ENCODE results near the gene TSPYL6. TPM values are rescaled to one million over a fixed set of nuclear protein-coding genes. Genes with fewer than 3 reads are reported as not detected.

Gene TSPYL6
- polyA plus RNA-seq, 1 of the 3 experiments (the other 2 are of a cell fraction) = not detected

DNA sequence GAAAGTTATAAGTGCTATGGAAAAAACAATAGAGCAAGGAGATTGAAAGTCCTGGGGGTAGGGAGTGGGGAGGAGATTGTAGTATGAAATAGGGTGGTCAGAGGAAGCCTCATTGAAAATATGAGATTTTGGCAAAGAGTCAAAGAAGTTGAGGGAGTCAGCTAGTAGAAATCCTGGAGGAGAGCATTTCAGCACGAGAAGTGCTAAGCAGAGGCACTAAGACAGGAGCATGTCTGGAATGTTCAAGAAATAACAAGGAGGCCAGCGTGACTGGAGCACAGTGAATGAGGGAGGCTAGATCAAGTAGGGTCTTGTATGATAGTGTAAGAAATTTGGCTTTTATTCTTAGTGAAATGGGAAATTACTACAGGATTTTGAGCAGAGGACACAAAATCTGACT lies 2.1 kb upstream of the TSPYL6 start:
- Histone ChIP-seq H3K9me2 (no peaks in the 10 kb centered on the region), H3K4me2 (no peak overlapping the region), H3K27ac (ENCODE audit: low read depth in 2 of 2, low read length in 1 of 2) (no peak overlapping the region), H3K9ac (no peak overlapping the region), H3K9me3 (no peaks in the 10 kb centered on the region), H3K4me3 (ENCODE audit: low read depth in 2 of 2, low read length in 1 of 2) (no peak overlapping the region), H2AFZ (ENCODE audit: low read depth) (no peak overlapping the region), H3K4me1 (ENCODE audit: control insufficient read depth in 1 of 2, insufficient read depth in 2 of 2, low read depth in 1 of 2, low read length in 1 of 2) (peaks cover 0 to 3% of the 10 kb centered on the region in 2 experiments; a peak in 2 of 4 replicates), H3K27me3 (ENCODE audit: insufficient read depth) (no peaks in the 10 kb centered on the region), H3K79me2 (ENCODE audit: insufficient read depth) (no peaks in the 10 kb centered on the region), H3F3A (replicated peaks; ENCODE audit: insufficient read depth) (peaks cover 6% of the 10 kb centered on the region), H4K20me1 (ENCODE audit: insufficient read depth) (no peaks in the 10 kb centered on the region), H3K36me3 (replicated peaks in 1 of 2; ENCODE audit: control insufficient read depth in 1 of 2, insufficient read depth in 2 of 2, low read length in 1 of 2) (no peaks in the 10 kb centered on the region)
- WGBS (ENCODE audit: low lambda C conversion rate) = 38% methylated on average over 2 of the region's 2 CpGs
- DNase-seq = no peak
- TF ChIP-seq ZBTB33 (IDR thresholded peaks at IDR 0.05; ENCODE audit: borderline replicate concordance, low read depth) (no peak), TEAD4 (IDR thresholded peaks at IDR 0.05; ENCODE audit: borderline replicate concordance, insufficient read depth) (no peak), EP300 (IDR thresholded peaks at IDR 0.05; ENCODE audit: borderline replicate concordance in 1 of 2, low read depth in 1 of 2, low read length in 1 of 2) (no peak), POLR2AphosphoS5 (IDR thresholded peaks at IDR 0.05; ENCODE audit: low read depth, low read length) (no peak), FOXJ3 (CRISPR knock-in tag; IDR thresholded peaks at IDR 0.05) (no peak), SIN3A (IDR thresholded peaks at IDR 0.05; ENCODE audit: borderline replicate concordance, low read depth, low read length) (no peak), MXI1 (IDR thresholded peaks at IDR 0.05; ENCODE audit: low read depth, low read length) (no peak), EZH2phosphoT487 (IDR thresholded peaks at IDR 0.05; ENCODE audit: borderline replicate concordance, low read depth) (no peak), GABPA (IDR thresholded peaks at IDR 0.05; ENCODE audit: low read depth) (no peak), TCF12 (IDR thresholded peaks at IDR 0.05) (no peak), SMC3 (IDR thresholded peaks at IDR 0.05; ENCODE audit: low read depth, low read length) (no peak), NFIC (IDR thresholded peaks at IDR 0.05; ENCODE audit: borderline replicate concordance) (no peak), YY1 (IDR thresholded peaks at IDR 0.05; ENCODE audit: low read depth) (no peak), JUND (IDR thresholded peaks at IDR 0.05) (no peak), NRF1 (IDR thresholded peaks at IDR 0.05; ENCODE audit: low read depth, low read length) (no peak)
- TF ChIP-seq, protein P1, sequence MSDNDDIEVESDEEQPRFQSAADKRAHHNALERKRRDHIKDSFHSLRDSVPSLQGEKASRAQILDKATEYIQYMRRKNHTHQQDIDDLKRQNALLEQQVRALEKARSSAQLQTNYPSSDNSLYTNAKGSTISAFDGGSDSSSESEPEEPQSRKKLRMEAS (IDR thresholded peaks at IDR 0.05; ENCODE audit: low read depth) = no peak
- TF ChIP-seq, protein P2, sequence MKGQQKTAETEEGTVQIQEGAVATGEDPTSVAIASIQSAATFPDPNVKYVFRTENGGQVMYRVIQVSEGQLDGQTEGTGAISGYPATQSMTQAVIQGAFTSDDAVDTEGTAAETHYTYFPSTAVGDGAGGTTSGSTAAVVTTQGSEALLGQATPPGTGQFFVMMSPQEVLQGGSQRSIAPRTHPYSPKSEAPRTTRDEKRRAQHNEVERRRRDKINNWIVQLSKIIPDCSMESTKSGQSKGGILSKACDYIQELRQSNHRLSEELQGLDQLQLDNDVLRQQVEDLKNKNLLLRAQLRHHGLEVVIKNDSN (IDR thresholded peaks at IDR 0.05; ENCODE audit: borderline replicate concordance, low read depth) = no peak
- TF ChIP-seq, protein P3, sequence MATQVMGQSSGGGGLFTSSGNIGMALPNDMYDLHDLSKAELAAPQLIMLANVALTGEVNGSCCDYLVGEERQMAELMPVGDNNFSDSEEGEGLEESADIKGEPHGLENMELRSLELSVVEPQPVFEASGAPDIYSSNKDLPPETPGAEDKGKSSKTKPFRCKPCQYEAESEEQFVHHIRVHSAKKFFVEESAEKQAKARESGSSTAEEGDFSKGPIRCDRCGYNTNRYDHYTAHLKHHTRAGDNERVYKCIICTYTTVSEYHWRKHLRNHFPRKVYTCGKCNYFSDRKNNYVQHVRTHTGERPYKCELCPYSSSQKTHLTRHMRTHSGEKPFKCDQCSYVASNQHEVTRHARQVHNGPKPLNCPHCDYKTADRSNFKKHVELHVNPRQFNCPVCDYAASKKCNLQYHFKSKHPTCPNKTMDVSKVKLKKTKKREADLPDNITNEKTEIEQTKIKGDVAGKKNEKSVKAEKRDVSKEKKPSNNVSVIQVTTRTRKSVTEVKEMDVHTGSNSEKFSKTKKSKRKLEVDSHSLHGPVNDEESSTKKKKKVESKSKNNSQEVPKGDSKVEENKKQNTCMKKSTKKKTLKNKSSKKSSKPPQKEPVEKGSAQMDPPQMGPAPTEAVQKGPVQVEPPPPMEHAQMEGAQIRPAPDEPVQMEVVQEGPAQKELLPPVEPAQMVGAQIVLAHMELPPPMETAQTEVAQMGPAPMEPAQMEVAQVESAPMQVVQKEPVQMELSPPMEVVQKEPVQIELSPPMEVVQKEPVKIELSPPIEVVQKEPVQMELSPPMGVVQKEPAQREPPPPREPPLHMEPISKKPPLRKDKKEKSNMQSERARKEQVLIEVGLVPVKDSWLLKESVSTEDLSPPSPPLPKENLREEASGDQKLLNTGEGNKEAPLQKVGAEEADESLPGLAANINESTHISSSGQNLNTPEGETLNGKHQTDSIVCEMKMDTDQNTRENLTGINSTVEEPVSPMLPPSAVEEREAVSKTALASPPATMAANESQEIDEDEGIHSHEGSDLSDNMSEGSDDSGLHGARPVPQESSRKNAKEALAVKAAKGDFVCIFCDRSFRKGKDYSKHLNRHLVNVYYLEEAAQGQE (IDR thresholded peaks at IDR 0.05; ENCODE audit: low read depth, low read length) = no peak
- TF ChIP-seq, protein P4, sequence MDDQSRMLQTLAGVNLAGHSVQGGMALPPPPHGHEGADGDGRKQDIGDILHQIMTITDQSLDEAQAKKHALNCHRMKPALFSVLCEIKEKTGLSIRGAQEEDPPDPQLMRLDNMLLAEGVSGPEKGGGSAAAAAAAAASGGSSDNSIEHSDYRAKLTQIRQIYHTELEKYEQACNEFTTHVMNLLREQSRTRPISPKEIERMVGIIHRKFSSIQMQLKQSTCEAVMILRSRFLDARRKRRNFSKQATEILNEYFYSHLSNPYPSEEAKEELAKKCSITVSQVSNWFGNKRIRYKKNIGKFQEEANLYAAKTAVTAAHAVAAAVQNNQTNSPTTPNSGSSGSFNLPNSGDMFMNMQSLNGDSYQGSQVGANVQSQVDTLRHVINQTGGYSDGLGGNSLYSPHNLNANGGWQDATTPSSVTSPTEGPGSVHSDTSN (IDR thresholded peaks at IDR 0.05) = no peak
- ChIA-PET CTCF (no interaction called here), POLR2A (no interaction called here)

Data from SK-N-SH (cell line).